ENCODE results near the gene PTPRT.

PTPRT gene

GRCh38 chr20:42603655-42604054 is 586.1 kb downstream of the PTPRT start:
- no peak for DNase-seq
- Mint-ChIP-seq H3K36me3 (ENCODE audit: low read depth) (no peaks in the 10 kb centered on the region), H3K9me3 (no peaks in the 10 kb centered on the region), H3K4me1 (peaks cover 18% of the 10 kb centered on the region), H3K27me3 (ENCODE audit: low read depth, poor library complexity) (peaks cover 6% of the 10 kb centered on the region), H3K27ac (no peak overlapping the region), H3K4me3 (no peak overlapping the region)
- no peak for TF ChIP-seq CTCF (IDR thresholded peaks at IDR 0.05)

- Mint-ChIP-seq H3K27ac (no peak overlapping the region), H3K36me3 (ENCODE audit: low read depth) (no peaks in the 10 kb centered on the region), H3K4me3 (no peak overlapping the region), H3K4me1 (peaks cover 9% of the 10 kb centered on the region), H3K9me3 (no peaks in the 10 kb centered on the region), H3K27me3 (ENCODE audit: low read depth, poor library complexity) (peaks cover 8% of the 10 kb centered on the region)
- no peak for DNase-seq
- no peak for TF ChIP-seq CTCF (IDR thresholded peaks at IDR 0.05)
Observed at GRCh38 chr20:42598581-42598980, 591.1 kb downstream of the PTPRT start.

GRCh38 chr20:42595625-42596024 is 594.1 kb downstream of the PTPRT start:
- no peak overlapping the region for H3K4me3 Mint-ChIP-seq
- DNase-seq = no peak
- H3K4me1 Mint-ChIP-seq = no peaks in the 10 kb centered on the region
- no peak overlapping the region for H3K27ac Mint-ChIP-seq
- H3K9me3 Mint-ChIP-seq = no peaks in the 10 kb centered on the region
- H3K27me3 Mint-ChIP-seq (ENCODE audit: low read depth, poor library complexity) = peaks cover 8% of the 10 kb centered on the region
- no peaks in the 10 kb centered on the region for H3K36me3 Mint-ChIP-seq (ENCODE audit: low read depth)
- no peak for TF ChIP-seq CTCF (IDR thresholded peaks at IDR 0.05)

- Mint-ChIP-seq H3K27me3 (ENCODE audit: low read depth, poor library complexity) (peaks cover 8% of the 10 kb centered on the region), H3K4me1 (no peaks in the 10 kb centered on the region), H3K9me3 (no peaks in the 10 kb centered on the region), H3K36me3 (ENCODE audit: low read depth) (no peaks in the 10 kb centered on the region), H3K27ac (no peak overlapping the region), H3K4me3 (no peak overlapping the region)
- no peak for TF ChIP-seq CTCF (IDR thresholded peaks at IDR 0.05)
- DNase-seq = no peak
Observed at GRCh38 chr20:42594659-42595058, 595.0 kb downstream of the PTPRT start.

GRCh38 chr20:42594011-42594410 is 595.7 kb downstream of the PTPRT start:
- TF ChIP-seq CTCF (IDR thresholded peaks at IDR 0.05) = no peak
- H3K36me3 Mint-ChIP-seq (ENCODE audit: low read depth) = no peaks in the 10 kb centered on the region
- H3K27me3 Mint-ChIP-seq (ENCODE audit: low read depth, poor library complexity) = peaks cover 12% of the 10 kb centered on the region
- no peak overlapping the region for H3K4me3 Mint-ChIP-seq
- no peak for DNase-seq
- no peak overlapping the region for H3K27ac Mint-ChIP-seq
- no peaks in the 10 kb centered on the region for H3K9me3 Mint-ChIP-seq
- H3K4me1 Mint-ChIP-seq = no peaks in the 10 kb centered on the region

GRCh38 chr20:42589976-42590639 is 599.6 kb downstream of the PTPRT start:
- H3K4me3 Mint-ChIP-seq = no peak overlapping the region
- no peaks in the 10 kb centered on the region for H3K9me3 Mint-ChIP-seq
- no peak overlapping the region for H3K27ac Mint-ChIP-seq
- TF ChIP-seq CTCF (IDR thresholded peaks at IDR 0.05) = no peak
- H3K4me1 Mint-ChIP-seq = peaks cover 4% of the 10 kb centered on the region
- no peak for DNase-seq
- H3K36me3 Mint-ChIP-seq (ENCODE audit: low read depth) = no peaks in the 10 kb centered on the region
- peaks cover 12% of the 10 kb centered on the region for H3K27me3 Mint-ChIP-seq (ENCODE audit: low read depth, poor library complexity)

All from nephron progenitor cell (in vitro differentiated cells).